GM19467 (cell line): ENCODE measurements around the gene COG5.

Experiments
- ATAC-seq: cut with Tn5 transposase; IDR thresholded peaks from one replicate; pipeline ENCODE4 v1.9.1; 2021; ENCODE audit warnings: mild to moderate bottlenecking, moderate library complexity; ENCODE audit not compliant: unreplicated experiment

COG5 gene

GRCh38 chr7:107196834-107197610 is 366.7 kb downstream of the COG5 start:
- ATAC-seq: no peak

DNA sequence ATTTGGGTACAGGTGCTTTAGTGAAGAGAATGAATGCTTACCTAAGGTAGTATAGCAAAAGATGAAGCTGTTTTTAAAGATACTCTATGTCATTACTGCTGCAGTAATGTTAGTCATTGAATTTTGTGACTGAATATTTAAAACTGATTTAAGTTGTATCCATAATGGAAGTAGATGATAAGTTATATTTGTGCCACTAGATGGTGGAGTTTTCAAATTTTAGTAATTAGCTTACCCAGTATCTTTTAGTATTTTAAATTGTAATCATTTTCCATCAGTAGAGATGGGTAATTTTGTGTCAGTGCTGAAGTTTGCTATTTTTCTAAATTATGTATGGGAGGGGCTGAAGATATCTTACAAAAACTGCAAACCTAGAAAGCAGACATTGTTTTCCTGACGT is 369.7 kb downstream of the COG5 start:
- ATAC-seq: no peak

DNA sequence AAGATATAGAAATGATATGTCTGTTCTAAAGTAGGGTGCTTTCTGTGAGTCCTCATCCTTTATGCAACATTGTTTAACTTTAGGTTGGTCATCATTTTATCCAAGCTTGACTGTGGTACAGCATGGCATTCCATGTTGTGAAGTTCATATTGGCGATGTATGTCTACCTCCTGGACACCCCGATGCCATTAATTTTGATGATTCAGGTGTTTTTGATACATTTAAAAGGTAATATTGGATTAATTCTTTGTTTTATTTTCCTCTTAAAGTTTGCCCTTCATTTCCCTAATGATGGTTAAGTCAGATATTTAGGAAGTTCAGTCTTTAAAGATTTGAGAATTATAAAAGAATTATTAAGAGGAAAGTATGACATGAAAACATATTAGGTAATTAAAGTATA is 373.6 kb downstream of the COG5 start:
- ATAC-seq: no peak

GRCh38 chr7:107187774-107188173 is 375.9 kb downstream of the COG5 start:
- no peak for ATAC-seq

DNA sequence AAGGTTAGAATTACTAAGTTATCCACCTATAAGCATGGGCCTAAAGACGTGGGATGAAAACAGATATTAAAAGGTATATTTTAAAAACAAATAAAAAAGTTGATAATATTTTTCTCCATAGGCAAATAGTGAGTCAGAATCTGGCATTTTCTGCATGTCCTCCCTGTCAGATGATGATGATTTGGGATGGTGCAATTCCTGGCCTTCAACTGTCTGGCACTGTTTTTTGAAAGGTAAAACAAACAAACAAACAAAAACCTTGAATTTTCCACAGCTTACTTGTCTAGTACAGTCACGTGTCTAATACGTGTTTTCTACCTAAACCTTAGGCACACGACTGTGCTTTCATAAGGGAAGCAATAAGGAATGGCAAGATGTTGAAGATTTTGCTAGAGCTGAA is 377.5 kb downstream of the COG5 start:
- ATAC-seq: no peak

DNA sequence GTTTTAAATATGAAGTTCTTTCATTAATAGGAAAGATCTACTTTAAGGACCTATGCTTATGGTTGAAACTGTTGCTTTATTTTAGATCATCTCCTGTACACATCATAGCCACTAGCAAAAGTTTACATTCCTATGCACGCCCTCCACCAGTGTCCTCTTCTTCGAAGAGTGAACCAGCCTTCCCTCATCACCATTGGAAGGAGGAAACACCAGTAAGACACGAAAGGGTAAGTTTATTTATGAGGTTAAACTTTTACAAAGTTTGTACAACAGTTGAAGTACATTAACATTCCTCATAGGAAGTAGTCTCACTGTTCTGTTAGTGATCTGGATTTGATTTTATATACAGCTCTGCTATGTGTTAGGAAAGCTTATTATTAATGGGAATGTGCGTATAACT is 378.0 kb downstream of the COG5 start:
- ATAC-seq: no peak

DNA sequence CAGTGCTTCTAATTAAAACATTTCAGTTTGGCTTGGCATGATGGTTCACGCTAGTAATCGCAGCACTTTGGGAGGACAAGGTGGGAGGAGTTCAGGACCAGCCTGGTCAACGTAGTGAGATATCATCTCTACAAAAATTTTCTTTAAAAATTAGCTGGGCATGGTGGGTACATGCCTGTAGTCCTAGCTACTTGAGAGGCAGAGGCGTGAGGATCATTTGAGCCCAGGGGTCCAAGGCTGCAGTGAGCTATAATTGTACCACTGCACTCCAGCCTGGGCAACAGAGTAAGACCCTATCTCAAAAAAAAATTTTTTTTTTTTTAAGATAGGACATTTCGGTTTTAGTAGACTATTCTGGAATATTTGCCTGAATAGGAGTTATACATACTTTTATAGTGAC is 382.5 kb downstream of the COG5 start:
- ATAC-seq: no peak

DNA sequence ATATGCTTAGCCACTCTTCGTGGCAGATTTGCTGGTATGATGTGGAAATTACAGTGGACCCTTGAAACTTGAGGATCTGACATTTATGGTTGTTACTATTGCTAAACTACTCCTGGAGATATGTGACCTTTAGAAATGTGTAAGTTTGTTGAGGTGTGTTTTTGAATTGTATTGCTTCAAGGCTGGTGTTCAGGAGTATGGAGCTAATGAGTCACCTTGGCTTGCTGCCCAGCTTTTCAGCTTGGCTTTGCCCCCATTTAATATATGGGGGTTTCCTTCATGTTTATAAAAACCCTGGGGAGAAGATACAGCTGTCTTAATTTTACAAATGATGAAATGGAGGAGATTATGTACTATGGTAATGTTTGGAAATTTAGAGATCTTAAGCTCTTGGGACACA is 383.3 kb downstream of the COG5 start:
- ATAC-seq: no peak

DNA sequence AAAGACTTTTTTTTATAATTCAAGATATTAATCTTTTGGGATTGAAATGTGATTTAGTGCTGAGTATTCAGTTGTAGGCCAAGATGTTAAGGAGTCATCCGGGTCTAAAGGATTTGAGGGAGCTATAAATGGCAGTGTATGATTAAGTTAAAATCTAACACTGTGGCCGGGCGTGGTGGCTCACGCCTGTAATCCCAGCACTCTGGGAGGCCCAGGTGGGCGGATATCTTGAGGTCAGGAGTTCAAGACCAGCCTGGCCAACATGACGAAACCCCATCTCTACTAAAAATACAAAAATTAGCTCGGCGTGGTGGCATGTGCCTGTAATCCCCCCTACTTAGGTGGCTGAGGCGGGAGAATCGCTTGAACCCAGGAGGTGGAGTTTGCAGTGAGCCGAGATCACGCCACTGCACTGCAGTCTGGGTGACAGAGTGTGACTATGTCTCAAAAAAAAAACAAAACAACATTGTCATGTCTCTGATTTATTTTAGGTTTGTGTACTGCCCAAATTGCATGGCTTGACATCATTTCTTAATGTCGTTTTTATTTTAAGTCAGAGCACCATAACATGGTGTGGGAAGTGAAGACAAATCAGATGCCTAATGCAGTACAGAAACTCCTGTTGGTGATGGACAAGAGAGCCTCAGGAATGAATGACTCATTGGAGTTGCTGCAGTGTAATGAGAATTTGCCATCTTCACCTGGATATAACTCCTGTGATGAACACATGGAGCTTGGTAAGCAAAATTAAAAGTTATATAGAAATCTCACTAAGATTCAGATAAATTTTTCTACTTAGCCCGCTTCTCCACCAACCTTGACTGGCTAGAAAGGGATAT is 384.2 kb downstream of the COG5 start:
- no peak for ATAC-seq

DNA sequence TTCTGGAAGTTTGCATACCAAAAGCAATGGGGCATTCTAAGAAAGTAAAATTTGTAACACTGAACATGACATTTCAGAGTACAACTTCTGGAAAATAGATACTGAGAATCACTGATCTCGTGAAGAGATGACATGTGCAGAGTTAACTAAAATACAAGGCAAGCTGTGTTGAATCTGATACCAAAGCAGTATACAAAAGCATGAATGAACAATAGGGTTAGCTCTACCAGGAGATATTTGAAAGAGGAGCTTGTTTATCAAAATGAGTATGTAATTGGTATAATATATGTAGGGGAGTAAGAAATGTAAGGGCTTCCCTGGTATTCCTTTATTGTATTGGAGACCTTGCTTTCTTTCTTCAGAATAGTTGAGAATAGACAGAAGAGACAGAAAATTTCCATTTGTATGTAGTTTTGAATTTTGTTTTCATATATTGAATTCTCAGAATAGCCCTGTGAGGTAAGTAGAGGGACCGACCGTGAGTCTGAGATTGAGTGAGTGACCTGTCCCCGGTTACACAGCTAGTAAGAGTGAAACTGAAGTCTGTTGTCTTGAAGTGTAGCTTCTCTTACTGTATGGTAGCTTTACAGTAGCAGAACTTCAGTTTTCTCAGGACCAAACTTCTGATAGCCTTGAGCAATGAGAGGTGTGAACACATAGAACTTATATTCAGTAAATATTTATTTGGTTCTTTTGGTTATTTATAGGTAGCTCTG is 389.9 kb downstream of the COG5 start:
- peak; percentile 46 for ATAC-seq

DNA sequence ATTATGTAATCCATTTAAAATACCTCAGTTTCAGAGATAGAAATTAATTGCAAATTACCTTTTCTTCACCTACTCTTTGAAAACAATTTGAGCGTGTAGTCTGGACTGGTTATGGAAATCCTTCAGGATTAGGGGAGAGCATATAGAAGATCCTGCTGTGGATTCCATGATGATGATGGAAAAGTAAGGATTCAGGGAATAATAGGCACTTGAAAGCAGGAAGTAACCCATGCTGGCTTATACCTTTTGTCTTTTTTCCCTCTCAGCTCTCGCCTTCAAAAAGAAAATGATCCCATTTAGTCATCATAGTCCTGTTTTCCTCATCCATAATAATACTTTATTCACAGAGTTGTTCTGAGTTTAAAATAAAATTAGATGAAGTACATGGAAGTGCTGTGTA is 390.5 kb downstream of the COG5 start:
- ATAC-seq: no peak

GRCh38 chr7:107172276-107173032 is 391.3 kb downstream of the COG5 start:
- no peak for ATAC-seq

GRCh38 chr7:107171496-107171895 is 392.2 kb downstream of the COG5 start:
- ATAC-seq: no peak

GRCh38 chr7:107170051-107170915 is 393.4 kb downstream of the COG5 start:
- ATAC-seq: no peak

GRCh38 chr7:107169120-107170050 is 394.3 kb downstream of the COG5 start:
- ATAC-seq: peak; percentile 34

DNA sequence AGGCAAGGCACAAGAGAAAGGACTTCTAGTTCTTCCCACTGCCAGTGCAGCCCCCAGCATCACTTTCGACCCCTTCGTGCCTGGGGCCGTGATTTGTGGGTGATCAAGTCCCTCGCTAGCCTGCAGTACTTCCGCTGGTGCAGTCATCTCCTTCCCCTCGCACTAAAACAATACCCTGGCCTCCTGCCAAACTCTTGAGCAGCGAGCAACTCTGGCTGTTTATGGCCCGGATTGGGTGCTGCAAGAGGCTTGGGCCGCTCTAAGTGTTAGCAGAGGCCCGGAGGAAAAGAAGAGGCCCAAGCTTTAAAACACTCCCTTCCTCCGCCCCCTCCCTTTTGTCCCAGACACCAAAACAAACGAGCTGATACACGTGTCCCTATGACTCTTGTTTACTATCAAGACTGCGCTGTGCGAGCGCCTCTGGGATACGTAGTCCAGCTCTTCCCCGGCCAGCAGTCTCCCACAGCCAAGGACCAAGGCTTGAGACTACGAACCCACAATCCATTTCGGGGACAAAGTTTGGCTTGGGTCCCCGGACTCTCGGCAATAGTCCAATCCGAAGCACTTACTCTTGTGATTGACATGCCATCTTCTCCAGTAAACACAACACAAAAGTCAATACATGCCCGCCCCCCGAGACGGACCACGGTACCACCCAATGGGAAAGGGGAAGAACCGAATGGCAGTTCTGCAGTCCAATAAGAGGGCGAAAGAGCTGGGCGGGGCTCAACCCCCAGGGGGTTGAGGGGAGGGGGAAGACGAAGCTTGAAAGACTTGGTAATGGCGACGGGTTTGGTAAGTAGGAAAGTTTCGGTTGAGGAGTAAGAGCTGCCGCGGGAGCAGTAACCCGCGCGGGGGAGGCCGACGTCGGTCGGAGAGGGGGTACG is 395.2 kb downstream of the COG5 start, which contains the start of gene HBP1:
Gene HBP1 (plus strand): TSS at position 771 of the 887 bp plus-strand sequence. CDS start 10,891 bp downstream, outside the sequence.
- peak; percentile 89 for ATAC-seq

GRCh38 chr7:107167483-107168232 is 396.1 kb downstream of the COG5 start:
- ATAC-seq: no peak
